OCI-LY7 (cell line): Measurements from ENCODE around the gene SPATA13.
"Not testable (repeated sequence)": the region's sequence is repeated elsewhere in the genome, so short reads cannot be mapped to it uniquely, and the experiment has no call there.

ENCODE experiments used
- CTCF ChIP-seq: fragments of 200-600 bp; sonication (generic); conservative IDR thresholded peaks from 2 replicates; pipeline ENCODE4 v1.5.1; 2014; ENCODE audit warnings: mild to moderate bottlenecking, antibody characterized with exemption, low read length, moderate library complexity, mixed read lengths
- EZH2phosphoT487 ChIP-seq: fragments of 200-600 bp; sonication (generic); IDR thresholded peaks from 2 replicates; pipeline ENCODE4 v1.6.1; 2018; ENCODE audit warnings: low read depth, borderline replicate concordance, mild to moderate bottlenecking, mixed run types, antibody characterized with exemption, low read length, moderate library complexity, mixed read lengths

DNA sequence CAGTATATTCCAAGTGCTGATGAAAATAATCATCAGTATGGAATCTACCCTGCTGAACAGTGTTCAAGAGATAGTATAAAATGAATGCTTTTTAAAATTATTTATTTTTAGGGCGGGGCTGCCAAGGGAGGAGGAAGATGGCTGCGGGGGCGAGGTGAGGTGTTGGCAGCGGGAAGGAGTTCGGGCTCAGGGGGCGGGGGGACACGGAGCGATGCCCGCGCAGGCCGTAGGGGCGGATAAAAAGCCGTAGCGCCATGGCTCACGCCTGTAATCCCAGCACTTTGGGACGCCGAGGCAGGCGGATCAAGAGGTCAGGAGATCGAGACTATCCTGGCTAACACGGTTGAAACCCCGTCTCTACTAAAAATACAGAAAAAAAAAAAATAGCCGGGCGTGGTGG lies 167.1 kb downstream of the SPATA13 start:
- TF ChIP-seq CTCF, EZH2phosphoT487: not testable (repeated sequence)
